HG02870 (cell line): Measurements from ENCODE around the gene SUFU.

ENCODE experiments used
- ATAC-seq: cut with Tn5 transposase; IDR thresholded peaks from one replicate; pipeline ENCODE4 v1.9.1; 2021; ENCODE audit warnings: mild to moderate bottlenecking, moderate library complexity; ENCODE audit not compliant: unreplicated experiment

Gene SUFU

DNA sequence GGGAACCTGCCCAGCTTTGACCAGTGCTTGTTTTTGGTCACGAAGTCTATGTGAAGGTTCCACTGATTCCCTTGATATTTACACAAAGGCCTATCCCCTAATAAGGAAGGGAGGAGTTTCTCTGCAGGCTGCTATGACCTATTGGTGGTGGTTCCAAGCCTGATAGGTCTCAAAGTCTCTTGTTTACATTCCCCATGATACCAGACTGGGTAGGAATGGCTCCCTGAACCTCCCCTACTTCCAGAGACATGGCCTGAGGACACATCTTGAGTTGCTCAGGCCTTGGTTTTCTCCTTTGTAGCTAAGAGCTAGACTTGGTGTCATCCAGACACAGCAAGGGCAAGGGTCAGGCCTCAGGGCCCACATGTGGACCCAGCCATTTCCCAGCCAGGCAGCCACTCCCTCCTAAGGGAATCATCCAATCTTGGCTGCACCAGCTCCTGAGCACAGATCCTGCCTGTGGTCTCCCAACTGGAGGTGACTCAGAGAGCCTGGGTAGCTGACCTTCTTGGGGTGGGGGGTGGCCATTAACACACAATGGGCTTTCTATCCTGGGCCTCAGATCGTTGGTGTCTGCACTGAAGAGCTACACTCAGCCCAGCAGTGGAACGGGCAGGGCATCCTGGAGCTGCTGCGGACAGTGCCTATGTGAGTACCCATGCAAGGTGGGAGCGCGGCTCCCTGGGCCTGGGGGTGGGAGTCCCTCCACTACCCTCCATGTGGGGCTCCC is 89.5 kb downstream of the SUFU start:
- no peak for ATAC-seq

- no peak for ATAC-seq
Measured at GRCh38 chr10:102593804-102594079, 90.0 kb downstream of the SUFU start.

DNA sequence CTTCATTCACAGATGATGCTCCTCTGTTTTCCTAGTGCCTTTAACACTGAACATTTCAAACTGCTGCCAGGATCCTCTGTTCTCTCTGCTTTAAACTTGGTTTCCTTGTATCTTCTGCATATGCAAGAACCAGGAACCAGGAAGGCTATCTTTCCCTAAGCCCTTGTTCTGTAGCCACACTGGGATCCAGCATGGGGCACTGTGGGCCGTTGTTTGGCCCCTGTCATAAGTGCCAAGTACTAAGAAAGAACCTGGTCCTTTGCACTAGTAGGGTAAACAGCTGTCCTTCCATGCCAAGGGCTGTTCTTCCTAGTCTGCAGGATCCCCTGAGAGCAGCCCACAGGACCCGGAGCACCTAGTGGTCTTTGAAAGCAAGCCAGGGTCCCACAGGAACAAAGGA is 91.5 kb downstream of the SUFU start:
- ATAC-seq: no peak

GRCh38 chr10:102595897-102596296 is 92.1 kb downstream of the SUFU start:
- ATAC-seq: no peak

- ATAC-seq: no peak
Measured at GRCh38 chr10:102596506-102596971, 92.8 kb downstream of the SUFU start.

GRCh38 chr10:102597131-102597991 is 93.6 kb downstream of the SUFU start:
- no peak for ATAC-seq

GRCh38 chr10:102598243-102598642 is 94.5 kb downstream of the SUFU start:
- ATAC-seq: no peak

DNA sequence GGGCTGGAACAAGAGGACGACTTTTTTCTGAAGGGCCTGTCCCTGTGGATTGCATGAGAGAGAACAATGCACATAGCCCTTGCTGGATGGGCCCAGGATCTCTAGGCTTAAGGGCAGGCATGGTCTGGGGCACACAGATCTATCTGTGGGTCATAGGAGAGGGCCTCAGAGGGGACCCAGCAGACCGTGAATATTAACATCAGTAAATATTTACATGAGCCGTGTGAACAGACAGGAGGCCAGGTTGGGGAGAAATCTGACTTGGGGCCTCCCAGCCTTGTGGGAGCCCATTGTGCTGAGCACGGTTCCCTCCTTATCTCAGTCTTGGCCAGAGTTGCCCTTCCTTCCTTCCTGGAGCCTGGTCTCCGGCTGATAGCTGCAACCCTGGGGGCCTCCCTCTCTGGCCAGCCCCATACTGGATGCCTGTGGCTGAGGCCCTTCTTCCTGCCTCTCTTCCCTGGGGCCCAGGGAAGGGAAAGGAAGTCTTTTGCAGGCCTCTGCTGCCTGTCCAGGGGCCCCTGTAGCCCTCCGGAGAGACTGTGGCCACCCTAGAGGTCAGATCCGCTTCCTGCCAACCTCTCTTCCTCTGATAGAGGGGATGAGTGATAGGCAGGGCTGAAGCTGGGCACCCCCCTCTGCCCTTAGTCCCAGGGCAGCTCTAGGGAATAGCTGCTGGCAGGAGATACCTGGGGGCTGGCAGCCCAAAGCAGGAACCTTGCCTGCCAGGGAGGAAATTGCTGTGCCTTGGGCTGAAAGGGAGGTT is 96.0 kb downstream of the SUFU start:
- ATAC-seq: no peak

- no peak for ATAC-seq
Measured at GRCh38 chr10:102600816-102601215, 97.0 kb downstream of the SUFU start.

GRCh38 chr10:102601639-102602038 is 97.9 kb downstream of the SUFU start:
- ATAC-seq: no peak

- ATAC-seq: no peak
Measured at GRCh38 chr10:102602272-102603045, 98.7 kb downstream of the SUFU start.

- ATAC-seq: no peak
Measured at GRCh38 chr10:102603946-102604345, 100.2 kb downstream of the SUFU start.

DNA sequence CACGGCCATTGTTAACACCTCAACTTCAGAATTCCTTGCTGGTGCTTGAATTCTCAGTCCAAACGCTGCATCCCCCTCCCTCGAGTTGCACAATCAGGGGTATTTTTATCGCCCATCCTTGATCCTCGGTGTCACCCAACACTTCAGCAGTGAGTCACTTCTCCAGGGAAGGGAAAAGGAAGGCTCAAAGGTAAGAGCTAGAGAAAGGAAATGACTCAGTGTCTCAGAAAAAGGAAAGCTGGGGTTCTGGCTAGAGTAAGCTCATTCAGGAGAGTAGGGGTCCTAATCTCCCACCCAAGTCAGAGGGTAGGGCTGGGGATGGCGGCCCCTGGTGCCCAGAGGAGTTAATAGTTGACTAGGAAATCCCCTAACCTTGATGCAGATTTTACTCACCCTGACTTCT is 100.7 kb downstream of the SUFU start:
- no peak for ATAC-seq

- ATAC-seq: no peak
Measured at GRCh38 chr10:102605712-102606111, 101.9 kb downstream of the SUFU start.

- ATAC-seq: no peak
Measured at GRCh38 chr10:102608487-102608886, 104.7 kb downstream of the SUFU start.

DNA sequence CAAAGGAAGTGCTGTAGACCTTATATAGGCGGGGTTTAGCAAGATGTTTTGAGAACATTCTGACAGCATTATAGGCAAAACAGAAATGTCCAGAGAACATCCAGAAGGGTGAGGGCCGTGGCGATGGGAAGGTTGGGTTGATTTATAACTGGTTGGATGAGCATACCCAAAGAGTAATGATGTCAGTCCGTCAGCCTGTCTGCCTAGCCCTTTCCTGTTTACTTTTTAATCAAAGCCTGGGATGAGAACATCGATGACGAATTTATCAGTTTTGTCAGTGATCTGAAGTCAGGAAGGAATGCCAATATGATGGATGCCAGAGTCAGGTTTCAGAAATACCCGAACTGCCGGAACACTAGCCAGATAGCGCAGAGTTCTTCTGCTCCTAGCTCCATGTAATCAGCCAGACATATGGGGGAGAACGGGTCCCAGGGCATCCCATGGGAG is 106.7 kb downstream of the SUFU start:
- ATAC-seq: no peak

DNA sequence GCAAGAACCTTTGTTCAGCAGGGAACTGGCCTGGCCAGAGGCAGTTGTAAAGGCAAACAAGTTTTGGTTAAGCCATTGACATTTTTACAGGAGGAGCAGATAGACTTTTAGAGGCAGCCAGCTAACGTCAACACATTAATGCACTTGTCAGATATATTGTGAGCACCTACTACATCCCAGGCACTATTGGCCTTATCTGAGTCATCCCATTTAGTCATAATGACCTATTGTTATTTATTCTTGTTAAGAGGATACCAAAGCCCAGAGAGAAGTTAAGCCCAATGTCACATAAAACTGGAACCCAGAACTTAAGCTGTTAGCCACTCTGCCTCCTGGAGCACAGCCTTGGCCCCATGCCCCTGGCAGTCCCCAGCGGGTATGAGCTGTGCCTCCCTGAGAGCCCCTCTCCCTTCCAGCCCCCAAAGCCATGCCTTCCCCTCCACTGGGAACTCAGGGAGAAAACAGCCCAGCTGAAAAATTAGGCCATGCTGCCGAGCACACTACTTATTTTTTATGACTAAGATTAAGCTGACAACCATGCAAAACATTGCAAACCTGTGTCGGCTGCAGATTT is 107.8 kb downstream of the SUFU start:
- ATAC-seq: no peak

DNA sequence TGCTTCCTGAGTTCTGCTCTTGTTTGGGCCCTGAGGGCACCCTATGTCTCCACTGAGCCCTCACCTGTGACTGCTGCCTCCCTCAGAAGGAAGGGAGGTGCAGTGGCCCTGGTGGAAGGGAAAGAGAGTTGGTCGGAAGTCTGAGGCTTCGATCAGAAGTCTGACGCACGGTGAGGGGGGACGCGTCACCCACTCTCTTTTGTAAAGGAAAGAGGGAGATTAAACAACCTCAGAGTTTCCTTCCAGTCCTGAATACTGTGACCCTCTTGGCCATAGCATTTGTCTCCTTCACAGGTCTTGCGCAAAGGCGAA is 109.1 kb downstream of the SUFU start:
- no peak for ATAC-seq

DNA sequence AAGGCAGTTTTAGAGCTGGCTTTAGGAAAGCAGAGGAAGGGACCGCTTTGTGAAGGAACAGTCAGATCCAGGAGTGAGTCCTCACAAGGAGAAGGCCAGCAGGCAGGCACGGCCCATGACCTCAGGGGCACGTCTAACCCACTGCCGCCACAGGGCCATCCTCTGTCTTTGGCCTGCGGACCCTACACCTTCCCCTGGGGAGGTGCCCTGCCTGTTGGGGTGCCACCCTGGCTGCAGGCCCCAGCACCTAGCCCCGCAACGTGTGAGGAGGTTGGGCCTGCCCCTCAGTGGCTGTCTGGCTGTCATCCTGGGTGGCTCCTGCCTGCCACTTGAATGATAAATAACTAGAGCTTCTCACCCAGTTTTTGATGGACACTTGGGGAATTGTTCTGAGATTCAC is 109.5 kb downstream of the SUFU start:
- ATAC-seq: no peak

DNA sequence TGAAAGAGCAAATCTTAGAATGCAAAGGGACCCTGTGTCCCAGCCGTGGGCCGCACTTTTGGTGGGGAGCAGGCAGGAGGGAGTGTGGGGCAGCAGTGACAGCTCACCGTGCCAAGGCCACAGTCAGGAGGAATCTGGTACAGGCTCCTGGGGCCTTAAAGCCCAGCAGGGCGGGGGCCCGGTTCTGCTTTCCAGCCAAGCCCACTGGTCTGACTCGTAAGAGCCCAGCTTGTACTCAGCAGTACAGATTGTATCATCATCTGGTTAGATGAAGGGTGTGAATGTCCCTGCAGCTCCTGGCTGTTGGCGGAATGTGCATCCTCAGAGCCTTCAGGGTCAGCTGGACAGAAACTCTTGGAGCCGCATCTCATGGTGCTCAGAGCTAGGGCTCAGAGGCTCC is 110.0 kb downstream of the SUFU start:
- no peak for ATAC-seq

GRCh38 chr10:102614888-102615287 is 111.1 kb downstream of the SUFU start:
- ATAC-seq: no peak
